ENCODE results near the gene PCDHB10. TPM values are rescaled to one million over a fixed set of nuclear protein-coding genes. Genes with fewer than 3 reads are reported as not detected.
"Not testable (repeated sequence)": the region's sequence is repeated elsewhere in the genome, so short reads cannot be mapped to it uniquely, and the experiment has no call there.

PCDHB10 gene
- total and polyA plus RNA-seq, 7 donors = 0.13 to 0.29 (median 0.26) TPM

DNA sequence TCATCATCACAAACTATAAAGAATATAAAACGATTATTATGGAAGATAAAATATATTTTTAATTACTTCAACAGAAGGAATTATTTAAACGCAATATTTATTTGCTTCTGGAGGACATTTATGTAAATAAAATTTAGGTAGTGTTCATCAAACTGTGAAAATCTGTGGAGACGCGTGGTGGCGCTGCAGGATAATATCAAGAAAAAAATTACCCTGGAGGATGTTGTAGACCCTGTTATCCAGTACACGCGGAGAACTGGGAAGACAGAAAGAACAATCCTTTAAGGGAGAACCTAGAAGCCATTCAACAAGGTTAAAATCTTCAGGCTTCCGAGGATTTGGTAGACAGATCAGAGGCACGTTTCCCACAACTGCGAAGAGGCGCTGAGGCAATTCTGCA lies 16.3 kb downstream of the PCDHB10 start, which contains the start of gene PCDHB12:
PCDHB12 (plus strand) TSS at position 242 of the 400 bp plus-strand sequence. CDS start 189 bp downstream, outside the sequence.
- ATAC-seq (no peak), DNase-seq (no peak)
- H3K27ac ChIP-seq = no peak within 1 kb of the TSS
- no peaks in the 10 kb centered on the region for H3K4me1 ChIP-seq
- H3K4me3 ChIP-seq = peak within 1 kb of the TSS; percentile 26
- intact Hi-C loops (cut with DNase I) = no loop called here
- peaks cover 3% of the 10 kb centered on the region for H3K9me3 ChIP-seq
- 17 to 21% (median 18%) methylated on average over 11 of the region's 11 CpGs for WGBS, 3 donors
- peaks cover 0 to 34% (median 6%) of the 10 kb centered on the region in 3 donors for H3K27me3 ChIP-seq (ENCODE audit: insufficient read depth in 3 of 3, low read length in 2 of 3)
- TF ChIP-seq, protein P1, sequence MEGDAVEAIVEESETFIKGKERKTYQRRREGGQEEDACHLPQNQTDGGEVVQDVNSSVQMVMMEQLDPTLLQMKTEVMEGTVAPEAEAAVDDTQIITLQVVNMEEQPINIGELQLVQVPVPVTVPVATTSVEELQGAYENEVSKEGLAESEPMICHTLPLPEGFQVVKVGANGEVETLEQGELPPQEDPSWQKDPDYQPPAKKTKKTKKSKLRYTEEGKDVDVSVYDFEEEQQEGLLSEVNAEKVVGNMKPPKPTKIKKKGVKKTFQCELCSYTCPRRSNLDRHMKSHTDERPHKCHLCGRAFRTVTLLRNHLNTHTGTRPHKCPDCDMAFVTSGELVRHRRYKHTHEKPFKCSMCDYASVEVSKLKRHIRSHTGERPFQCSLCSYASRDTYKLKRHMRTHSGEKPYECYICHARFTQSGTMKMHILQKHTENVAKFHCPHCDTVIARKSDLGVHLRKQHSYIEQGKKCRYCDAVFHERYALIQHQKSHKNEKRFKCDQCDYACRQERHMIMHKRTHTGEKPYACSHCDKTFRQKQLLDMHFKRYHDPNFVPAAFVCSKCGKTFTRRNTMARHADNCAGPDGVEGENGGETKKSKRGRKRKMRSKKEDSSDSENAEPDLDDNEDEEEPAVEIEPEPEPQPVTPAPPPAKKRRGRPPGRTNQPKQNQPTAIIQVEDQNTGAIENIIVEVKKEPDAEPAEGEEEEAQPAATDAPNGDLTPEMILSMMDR (IDR thresholded peaks at IDR 0.05) = peak; percentile 8
- H3K36me3 ChIP-seq (ENCODE audit: insufficient read depth in 1 of 2, low read depth in 1 of 2) = no peaks in the 10 kb centered on the region

DNA sequence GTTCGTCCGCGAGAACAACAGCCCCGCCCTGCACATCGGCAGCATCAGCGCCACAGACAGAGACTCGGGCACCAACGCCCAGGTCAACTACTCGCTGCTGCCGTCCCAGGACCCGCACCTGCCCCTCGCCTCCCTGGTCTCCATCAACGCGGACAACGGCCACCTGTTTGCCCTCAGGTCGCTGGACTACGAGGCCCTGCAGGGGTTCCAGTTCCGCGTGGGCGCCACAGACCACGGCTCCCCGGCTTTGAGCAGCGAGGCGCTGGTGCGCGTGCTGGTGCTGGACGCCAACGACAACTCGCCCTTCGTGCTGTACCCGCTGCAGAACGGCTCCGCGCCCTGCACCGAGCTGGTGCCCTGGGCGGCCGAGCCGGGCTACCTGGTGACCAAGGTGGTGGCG lies 18.1 kb downstream of the PCDHB10 start:
- intact Hi-C loops (cut with DNase I) = not testable (repeated sequence)

DNA sequence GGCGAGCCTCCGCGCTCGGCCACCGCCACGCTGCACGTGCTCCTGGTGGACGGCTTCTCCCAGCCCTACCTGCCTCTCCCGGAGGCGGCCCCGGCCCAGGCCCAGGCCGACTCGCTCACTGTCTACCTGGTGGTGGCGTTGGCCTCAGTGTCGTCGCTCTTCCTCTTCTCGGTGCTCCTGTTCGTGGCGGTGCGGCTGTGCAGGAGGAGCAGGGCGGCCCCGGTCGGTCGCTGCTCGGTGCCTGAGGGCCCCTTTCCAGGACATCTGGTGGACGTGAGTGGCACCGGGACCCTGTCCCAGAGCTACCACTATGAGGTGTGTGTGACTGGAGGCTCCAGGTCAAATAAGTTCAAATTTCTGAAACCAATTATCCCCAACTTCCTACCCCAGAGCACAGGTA lies 18.7 kb downstream of the PCDHB10 start:
- WGBS, 3 donors = 28 to 36% (median 29%) methylated on average over 19 to 22 of the region's 27 CpGs
- intact Hi-C loops (cut with DNase I) = not testable (repeated sequence)

More for the DNA sequence above, 18.1 kb downstream of the PCDHB10 start:
- H3K4me1 ChIP-seq; H3K27ac ChIP-seq; H3K4me3 ChIP-seq; ATAC-seq; H3K9me3 ChIP-seq; H3K36me3 ChIP-seq (ENCODE audit: insufficient read depth in 1 of 2, low read depth in 1 of 2); DNase-seq: not testable (repeated sequence)
- peaks cover 0 to 34% (median 6%) of the 10 kb centered on the region in 3 donors for H3K27me3 ChIP-seq (ENCODE audit: insufficient read depth in 3 of 3, low read length in 2 of 3)
- 31 to 37% (median 36%) methylated on average over 28 to 39 of the region's 39 CpGs for WGBS, 3 donors

DNA sequence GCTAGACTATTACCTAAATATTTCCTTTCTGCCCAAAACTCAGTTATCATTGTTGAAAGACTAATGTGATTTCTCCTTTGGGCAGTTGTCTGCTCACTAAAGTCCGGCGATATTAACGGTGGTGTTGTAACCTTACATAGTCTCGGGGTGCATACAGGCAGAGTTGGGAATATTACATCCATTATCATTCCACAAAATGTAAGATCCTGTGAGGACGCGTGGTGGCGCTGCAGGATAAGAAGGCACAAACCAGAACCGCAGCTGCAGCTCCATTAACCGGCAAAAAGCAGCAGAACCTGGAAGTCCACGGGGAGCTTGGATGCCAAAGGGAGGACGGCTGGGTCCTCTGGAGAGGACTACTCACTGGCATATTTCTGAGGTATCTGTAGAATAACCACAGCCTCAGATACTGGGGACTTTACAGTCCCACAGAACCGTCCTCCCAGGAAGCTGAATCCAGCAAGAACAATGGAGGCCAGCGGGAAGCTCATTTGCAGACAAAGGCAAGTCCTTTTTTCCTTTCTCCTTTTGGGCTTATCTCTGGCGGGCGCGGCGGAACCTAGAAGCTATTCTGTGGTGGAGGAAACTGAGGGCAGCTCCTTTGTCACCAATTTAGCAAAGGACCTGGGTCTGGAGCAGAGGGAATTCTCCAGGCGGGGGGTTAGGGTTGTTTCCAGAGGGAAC lies 21.6 kb downstream of the PCDHB10 start, which contains the start of gene PCDHB13:
PCDHB13 (plus strand) TSS at position 264 of the 684 bp plus-strand sequence; CDS start at position 469, 205 bp downstream.
- H3K36me3 ChIP-seq (ENCODE audit: insufficient read depth in 1 of 2, low read depth in 1 of 2); intact Hi-C loops (cut with DNase I); H3K4me1 ChIP-seq; H3K9me3 ChIP-seq; H3K27ac ChIP-seq: not testable (repeated sequence)
- Histone ChIP-seq H3K27me3 (ENCODE audit: insufficient read depth in 3 of 3, low read length in 2 of 3) (peaks cover 0 to 20% (median 4%) of the 10 kb centered on the region in 3 donors), H3K4me3 (peak within 1 kb of the TSS; percentile 32)
- DNase-seq = peak in 1 of 2 donors; percentile 45
- 9 to 13% (median 9%) methylated on average over 11 to 13 of the region's 18 CpGs for WGBS, 3 donors
- ATAC-seq = peak in 2 of 4 donors; percentile 36 to 68

More for the DNA sequence above, 18.7 kb downstream of the PCDHB10 start:
- H3K27me3 ChIP-seq (ENCODE audit: insufficient read depth in 3 of 3, low read length in 2 of 3) = peaks cover 0 to 34% (median 6%) of the 10 kb centered on the region in 3 donors
- H3K27ac ChIP-seq; H3K36me3 ChIP-seq (ENCODE audit: insufficient read depth in 1 of 2, low read depth in 1 of 2); ATAC-seq; H3K9me3 ChIP-seq; DNase-seq; H3K4me1 ChIP-seq; H3K4me3 ChIP-seq: not testable (repeated sequence)

DNA sequence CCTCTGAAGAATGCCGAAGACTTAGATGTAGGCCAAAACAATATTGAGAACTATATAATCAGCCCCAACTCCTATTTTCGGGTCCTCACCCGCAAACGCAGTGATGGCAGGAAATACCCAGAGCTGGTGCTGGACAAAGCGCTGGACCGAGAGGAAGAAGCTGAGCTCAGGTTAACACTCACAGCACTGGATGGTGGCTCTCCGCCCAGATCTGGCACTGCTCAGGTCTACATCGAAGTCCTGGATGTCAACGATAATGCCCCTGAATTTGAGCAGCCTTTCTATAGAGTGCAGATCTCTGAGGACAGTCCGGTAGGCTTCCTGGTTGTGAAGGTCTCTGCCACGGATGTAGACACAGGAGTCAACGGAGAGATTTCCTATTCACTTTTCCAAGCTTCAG lies 22.4 kb downstream of the PCDHB10 start:
- ATAC-seq; H3K36me3 ChIP-seq (ENCODE audit: insufficient read depth in 1 of 2, low read depth in 1 of 2); H3K4me1 ChIP-seq; H3K4me3 ChIP-seq; H3K9me3 ChIP-seq; H3K27ac ChIP-seq; DNase-seq; intact Hi-C loops (cut with DNase I): not testable (repeated sequence)
- WGBS, 3 donors = 54 to 65% (median 56%) methylated on average over 10 of the region's 12 CpGs
- peaks cover 0 to 18% (median 2%) of the 10 kb centered on the region in 3 donors for H3K27me3 ChIP-seq (ENCODE audit: insufficient read depth in 3 of 3, low read length in 2 of 3)

DNA sequence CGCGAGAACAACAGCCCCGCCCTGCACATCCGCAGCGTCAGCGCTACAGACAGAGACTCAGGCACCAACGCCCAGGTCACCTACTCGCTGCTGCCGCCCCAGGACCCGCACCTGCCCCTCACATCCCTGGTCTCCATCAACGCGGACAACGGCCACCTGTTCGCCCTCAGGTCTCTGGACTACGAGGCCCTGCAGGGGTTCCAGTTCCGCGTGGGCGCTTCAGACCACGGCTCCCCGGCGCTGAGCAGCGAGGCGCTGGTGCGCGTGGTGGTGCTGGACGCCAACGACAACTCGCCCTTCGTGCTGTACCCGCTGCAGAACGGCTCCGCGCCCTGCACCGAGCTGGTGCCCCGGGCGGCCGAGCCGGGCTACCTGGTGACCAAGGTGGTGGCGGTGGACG lies 23.4 kb downstream of the PCDHB10 start:
- H3K4me1 ChIP-seq; H3K36me3 ChIP-seq (ENCODE audit: insufficient read depth in 1 of 2, low read depth in 1 of 2); intact Hi-C loops (cut with DNase I); H3K27ac ChIP-seq; H3K4me3 ChIP-seq; ATAC-seq; H3K9me3 ChIP-seq; DNase-seq: not testable (repeated sequence)
- H3K27me3 ChIP-seq (ENCODE audit: insufficient read depth in 3 of 3, low read length in 2 of 3) = peaks cover 0 to 22% (median 0%) of the 10 kb centered on the region in 3 donors
- 32 to 40% (median 35%) methylated on average over 26 to 34 of the region's 40 CpGs for WGBS, 3 donors

DNA sequence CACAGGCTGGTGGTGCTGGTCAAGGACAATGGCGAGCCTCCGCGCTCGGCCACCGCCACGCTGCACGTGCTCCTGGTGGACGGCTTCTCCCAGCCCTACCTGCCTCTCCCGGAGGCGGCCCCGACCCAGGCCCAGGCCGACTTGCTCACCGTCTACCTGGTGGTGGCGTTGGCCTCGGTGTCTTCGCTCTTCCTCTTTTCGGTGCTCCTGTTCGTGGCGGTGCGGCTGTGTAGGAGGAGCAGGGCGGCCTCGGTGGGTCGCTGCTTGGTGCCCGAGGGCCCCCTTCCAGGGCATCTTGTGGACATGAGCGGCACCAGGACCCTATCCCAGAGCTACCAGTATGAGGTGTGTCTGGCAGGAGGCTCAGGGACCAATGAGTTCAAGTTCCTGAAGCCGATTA lies 23.9 kb downstream of the PCDHB10 start:
- H3K4me1 ChIP-seq; H3K9me3 ChIP-seq; H3K36me3 ChIP-seq (ENCODE audit: insufficient read depth in 1 of 2, low read depth in 1 of 2); DNase-seq; ATAC-seq; H3K4me3 ChIP-seq; H3K27ac ChIP-seq; intact Hi-C loops (cut with DNase I): not testable (repeated sequence)
- H3K27me3 ChIP-seq (ENCODE audit: insufficient read depth in 3 of 3, low read length in 2 of 3) = peaks cover 0 to 19% (median 0%) of the 10 kb centered on the region in 3 donors
- WGBS, 3 donors = 31 to 36% (median 34%) methylated on average over 8 to 19 of the region's 26 CpGs
